ENCODE data around the gene GALNT9. TPM values are rescaled to one million over a fixed set of nuclear protein-coding genes. Genes with fewer than 3 reads are reported as not detected.

The GALNT9 gene
- total RNA-seq, 2 experiments from 2014 or later, result not detected

DNA sequence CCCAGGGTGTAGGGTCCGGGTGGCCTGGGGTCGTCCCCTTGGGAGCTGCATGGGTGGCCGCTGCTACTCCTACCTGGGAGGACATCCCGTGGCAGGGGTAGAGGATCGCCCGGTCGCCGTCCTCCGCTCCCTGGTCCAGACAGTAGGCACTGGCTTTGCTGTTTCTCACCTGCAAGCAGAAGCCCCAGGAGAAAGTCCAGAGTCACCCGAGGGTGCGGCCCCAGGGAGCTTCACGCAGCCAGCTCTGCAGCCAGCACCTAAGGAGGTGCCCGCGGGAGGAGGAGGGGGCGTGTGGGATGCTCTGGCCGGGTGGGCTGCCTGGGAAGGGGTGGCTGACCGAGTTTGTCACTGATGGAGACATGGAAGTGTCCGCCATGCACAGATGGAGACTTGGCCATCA lies 130.3 kb downstream of the GALNT9 start:
- CTCF ChIA-PET, result no interaction called here

DNA sequence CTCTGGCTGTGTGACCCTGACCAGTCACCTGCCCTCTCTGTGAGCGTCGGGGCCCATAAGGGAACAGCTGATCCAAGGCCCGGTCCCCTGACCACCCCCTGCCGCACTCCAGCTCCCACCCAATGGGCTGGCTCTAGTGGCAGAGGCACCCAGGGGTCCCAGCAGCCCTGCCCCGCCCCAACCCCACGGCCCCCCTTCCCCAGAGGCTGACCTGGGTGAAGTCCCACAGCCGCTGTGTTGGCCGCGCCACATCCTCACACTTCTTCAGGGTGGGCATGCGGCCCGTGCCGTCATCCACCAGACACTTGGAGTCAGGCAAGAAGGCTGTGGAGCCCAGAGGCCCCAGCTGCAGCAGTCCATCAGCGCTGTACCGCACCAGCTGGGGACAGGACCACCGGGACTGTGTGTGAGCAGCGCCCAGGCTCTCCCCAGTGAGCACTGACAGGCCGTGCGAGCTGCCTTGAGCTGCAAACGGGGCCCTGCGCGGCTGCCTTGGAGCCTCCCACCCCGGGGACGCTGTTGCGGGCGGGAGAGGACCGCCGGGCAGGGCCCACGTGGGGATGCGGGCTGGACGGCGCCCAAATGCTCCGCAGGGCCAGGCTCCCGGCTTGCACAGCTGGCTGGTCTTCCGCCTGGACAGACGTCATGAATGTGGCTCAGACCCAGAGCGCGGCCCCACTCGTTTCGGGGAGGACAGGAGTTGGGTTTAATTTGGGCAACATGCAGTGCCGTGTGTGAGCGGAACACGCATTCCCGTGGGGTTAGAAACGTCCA lies 131.6 kb downstream of the GALNT9 start:
- ATAC-seq (ENCODE audit: poor library complexity) (no peak), DNase-seq (no peak)
- Mint-ChIP-seq H3K36me3 (ENCODE audit: low read depth) (no peaks in the 10 kb centered on the region), H3K27ac (no peak overlapping the region), H3K4me1 (ENCODE audit: low read depth) (no peaks in the 10 kb centered on the region), H3K27me3 (peaks cover 7% of the 10 kb centered on the region), H3K9me3 (peaks cover 2% of the 10 kb centered on the region), H3K4me3 (no peak overlapping the region)
- peaks cover 10 to 28% of the 10 kb centered on the region in 2 experiments for H3K9me3 ChIP-seq (ENCODE audit: control insufficient read depth in 1 of 2, insufficient read depth in 1 of 2, low read length in 2 of 2)
- no peaks in the 10 kb centered on the region for H3K27me3 ChIP-seq (ENCODE audit: control insufficient read depth in 1 of 2, insufficient read depth in 2 of 2, low read length in 2 of 2)
- no peak overlapping the region for H3K4me3 ChIP-seq (ENCODE audit: low read length)
- no peak for TF ChIP-seq CTCF (IDR thresholded peaks at IDR 0.05)
- ChIA-PET CTCF (no interaction called here), POLR2A (no interaction called here)
- H3K4me1 ChIP-seq (ENCODE audit: insufficient read depth, low read length), result no peaks in the 10 kb centered on the region
- H3K27ac ChIP-seq (ENCODE audit: low read depth in 1 of 2, low read length in 2 of 2), result no peak overlapping the region
- intact Hi-C loops (cut with DNase I, micrococcal nuclease), result no loop called here
- no peaks in the 10 kb centered on the region for H3K36me3 ChIP-seq (ENCODE audit: insufficient read depth, low read length)

More for the DNA sequence above, 130.3 kb downstream of the GALNT9 start:
- no peaks in the 10 kb centered on the region for H3K36me3 ChIP-seq (ENCODE audit: insufficient read depth, low read length)
- no peaks in the 10 kb centered on the region for H3K36me3 Mint-ChIP-seq (ENCODE audit: low read depth)
- H3K27ac ChIP-seq (ENCODE audit: low read depth in 1 of 2, low read length in 2 of 2), result no peak overlapping the region
- no peak for DNase-seq
- ATAC-seq (ENCODE audit: poor library complexity), result no peak
- H3K27ac Mint-ChIP-seq, result no peak overlapping the region
- peaks cover 3 to 8% of the 10 kb centered on the region in 2 experiments for H3K27me3 ChIP-seq (ENCODE audit: control insufficient read depth in 1 of 2, insufficient read depth in 2 of 2, low read length in 2 of 2)
- no peak overlapping the region for H3K4me3 ChIP-seq (ENCODE audit: low read length)
- no peaks in the 10 kb centered on the region for H3K4me1 ChIP-seq (ENCODE audit: insufficient read depth, low read length)
- no peak overlapping the region for H3K4me3 Mint-ChIP-seq
- peaks cover 2% of the 10 kb centered on the region for H3K9me3 Mint-ChIP-seq
- peaks cover 11% of the 10 kb centered on the region for H3K27me3 Mint-ChIP-seq
- H3K9me3 ChIP-seq (ENCODE audit: control insufficient read depth in 1 of 2, insufficient read depth in 1 of 2, low read length in 2 of 2), result peaks cover 0 to 15% of the 10 kb centered on the region in 2 experiments
- TF ChIP-seq CTCF (IDR thresholded peaks at IDR 0.05), result no peak
- POLR2A ChIA-PET, result no interaction called here
- no peaks in the 10 kb centered on the region for H3K4me1 Mint-ChIP-seq (ENCODE audit: low read depth)
- intact Hi-C loops (cut with DNase I, micrococcal nuclease), result no loop called here

DNA sequence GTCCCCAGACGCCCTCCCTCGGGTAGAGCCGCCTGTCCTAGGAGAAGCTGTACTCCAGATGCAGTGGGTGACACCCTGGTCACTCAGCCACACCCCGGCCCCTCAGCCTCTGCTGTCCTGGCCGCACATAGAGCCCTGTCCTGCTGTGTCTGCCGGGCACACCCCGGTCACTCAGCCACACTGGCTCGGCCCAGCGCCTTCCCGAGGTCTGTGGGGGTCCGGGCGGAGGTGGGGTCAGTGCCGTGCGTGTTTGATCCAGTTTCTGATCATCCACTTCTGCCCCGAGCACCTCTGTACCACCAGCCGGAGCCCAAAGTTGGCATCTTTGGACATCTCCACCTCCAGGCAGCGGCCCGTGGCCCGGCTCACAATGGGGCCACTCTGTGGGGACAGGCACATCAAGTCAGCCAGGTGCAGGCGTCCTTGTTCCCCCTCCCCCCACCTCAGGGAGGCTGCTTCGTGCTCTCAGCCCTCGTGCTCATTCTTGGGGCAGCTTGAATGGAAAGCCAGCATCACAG lies 132.5 kb downstream of the GALNT9 start:
- Mint-ChIP-seq H3K9me3 (peaks cover 2% of the 10 kb centered on the region), H3K27me3 (no peaks in the 10 kb centered on the region), H3K27ac (no peak overlapping the region), H3K4me1 (ENCODE audit: low read depth) (no peaks in the 10 kb centered on the region), H3K36me3 (ENCODE audit: low read depth) (no peaks in the 10 kb centered on the region), H3K4me3 (no peak overlapping the region)
- no peak for DNase-seq
- POLR2A ChIA-PET, result no interaction called here
- H3K36me3 ChIP-seq (ENCODE audit: insufficient read depth, low read length), result no peaks in the 10 kb centered on the region
- no peak overlapping the region for H3K4me3 ChIP-seq (ENCODE audit: low read length)
- TF ChIP-seq CTCF (IDR thresholded peaks at IDR 0.05), result no peak
- H3K27me3 ChIP-seq (ENCODE audit: control insufficient read depth in 1 of 2, insufficient read depth in 2 of 2, low read length in 2 of 2), result no peaks in the 10 kb centered on the region
- CTCF ChIA-PET, result no interaction called here
- no peak overlapping the region for H3K27ac ChIP-seq (ENCODE audit: low read depth in 1 of 2, low read length in 2 of 2)
- H3K9me3 ChIP-seq (ENCODE audit: control insufficient read depth in 1 of 2, insufficient read depth in 1 of 2, low read length in 2 of 2), result peaks cover 10 to 31% of the 10 kb centered on the region in 2 experiments
- H3K4me1 ChIP-seq (ENCODE audit: insufficient read depth, low read length), result no peaks in the 10 kb centered on the region
- intact Hi-C loops (cut with DNase I, micrococcal nuclease), result no loop called here
- no peak for ATAC-seq (ENCODE audit: poor library complexity)

All from CD4-positive, alpha-beta T cell (primary cell).